ENCODE measurements around the gene USP6.
"Not testable (repeated sequence)": the region's sequence is repeated elsewhere in the genome, so short reads cannot be mapped to it uniquely, and the experiment has no call there.

The USP6 gene

DNA sequence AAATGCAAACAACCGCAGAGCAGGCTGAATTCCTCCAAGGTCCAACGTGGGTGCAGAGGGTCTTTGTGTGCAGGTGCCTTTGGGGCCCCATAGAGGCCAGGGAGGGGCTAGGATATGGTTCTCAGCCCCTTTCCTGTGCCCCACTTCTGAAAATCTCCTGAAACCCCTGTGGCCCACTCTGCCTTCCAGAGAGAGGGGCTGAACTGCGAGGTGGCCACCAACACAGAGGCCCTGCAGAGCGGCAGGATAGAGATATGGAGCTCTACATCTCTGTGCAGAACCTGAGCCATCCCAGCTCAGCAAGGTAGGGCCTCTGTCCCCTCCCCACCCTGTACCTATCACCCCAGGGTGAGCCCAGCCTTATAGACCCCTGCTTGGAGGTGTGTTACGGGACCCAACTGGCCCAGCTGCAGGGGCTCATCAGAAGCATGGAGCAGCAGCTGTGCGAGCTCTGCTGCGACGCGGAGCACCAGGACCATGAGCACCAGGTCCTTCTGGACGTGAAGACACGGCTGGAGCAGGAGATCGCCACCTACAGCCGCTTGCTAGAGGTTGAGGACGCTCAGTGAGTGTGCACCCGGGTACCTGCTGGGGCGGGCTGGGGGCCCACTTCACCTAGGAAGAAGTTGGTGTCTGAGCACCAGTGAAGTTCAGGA is 5.5 kb downstream of the USP6 start:
- no peak for DNase-seq

DNA sequence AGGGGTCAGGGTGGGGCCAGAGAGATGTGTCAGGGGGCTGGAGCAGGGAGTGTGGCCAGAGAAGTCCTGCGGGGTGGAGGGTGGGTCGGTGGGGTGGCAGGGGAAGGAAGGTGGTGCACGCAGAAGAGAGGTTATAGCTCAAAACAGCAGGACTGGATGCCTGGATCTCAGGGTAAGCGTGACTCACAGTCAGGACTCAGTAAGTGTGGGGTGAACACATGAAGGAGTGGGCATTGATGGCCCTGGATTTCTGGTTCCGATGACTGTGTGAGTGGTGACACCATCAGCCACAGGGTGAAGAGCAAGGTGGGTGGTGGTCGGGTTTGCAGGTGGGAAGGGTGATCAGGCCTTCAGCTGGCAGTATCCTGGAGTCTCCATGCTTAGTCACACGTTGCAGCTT is 6.2 kb downstream of the USP6 start:
- peak in 1 of 51 donors; percentile 41 for DNase-seq

DNA sequence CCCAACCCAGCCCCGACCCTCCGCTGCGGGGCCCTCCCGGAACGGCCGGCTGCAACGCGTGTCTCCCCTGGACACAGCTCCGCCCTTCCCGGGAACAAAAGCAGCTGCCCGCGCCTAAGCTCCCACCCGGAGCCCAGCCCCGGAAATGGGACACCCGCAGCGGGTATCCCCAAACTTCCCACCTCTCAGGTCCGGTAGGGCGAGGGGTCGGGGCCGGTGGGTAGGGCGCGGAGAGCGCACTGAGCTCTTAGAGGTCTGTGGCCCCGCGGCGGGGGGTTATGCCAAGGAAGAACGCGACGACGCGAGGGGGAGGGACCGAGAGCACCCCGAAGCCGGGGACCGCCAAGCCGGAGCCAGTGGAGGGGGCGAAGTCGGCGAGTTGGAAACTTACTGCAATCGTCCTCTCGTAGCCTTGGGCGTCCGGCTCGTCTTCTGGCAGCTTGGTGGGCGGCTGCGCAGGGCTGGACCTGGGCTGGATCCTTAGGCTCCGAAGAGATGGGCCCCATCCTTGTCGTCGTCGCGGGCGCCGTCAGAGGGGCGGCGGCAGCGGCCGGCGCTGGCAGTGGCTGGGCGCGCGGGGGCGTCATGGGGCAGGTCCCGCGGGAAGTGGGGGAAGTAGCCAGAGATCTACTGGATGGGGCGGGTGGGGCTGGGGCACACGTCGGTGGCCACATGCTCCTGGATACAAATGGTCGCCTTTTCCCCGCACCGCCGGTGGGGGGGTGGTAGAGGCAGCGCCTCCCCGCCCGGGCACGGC is 6.9 kb downstream of the USP6 start:
- peak in 21 of 51 donors; percentile 5 to 66 (median 31) for DNase-seq

DNA sequence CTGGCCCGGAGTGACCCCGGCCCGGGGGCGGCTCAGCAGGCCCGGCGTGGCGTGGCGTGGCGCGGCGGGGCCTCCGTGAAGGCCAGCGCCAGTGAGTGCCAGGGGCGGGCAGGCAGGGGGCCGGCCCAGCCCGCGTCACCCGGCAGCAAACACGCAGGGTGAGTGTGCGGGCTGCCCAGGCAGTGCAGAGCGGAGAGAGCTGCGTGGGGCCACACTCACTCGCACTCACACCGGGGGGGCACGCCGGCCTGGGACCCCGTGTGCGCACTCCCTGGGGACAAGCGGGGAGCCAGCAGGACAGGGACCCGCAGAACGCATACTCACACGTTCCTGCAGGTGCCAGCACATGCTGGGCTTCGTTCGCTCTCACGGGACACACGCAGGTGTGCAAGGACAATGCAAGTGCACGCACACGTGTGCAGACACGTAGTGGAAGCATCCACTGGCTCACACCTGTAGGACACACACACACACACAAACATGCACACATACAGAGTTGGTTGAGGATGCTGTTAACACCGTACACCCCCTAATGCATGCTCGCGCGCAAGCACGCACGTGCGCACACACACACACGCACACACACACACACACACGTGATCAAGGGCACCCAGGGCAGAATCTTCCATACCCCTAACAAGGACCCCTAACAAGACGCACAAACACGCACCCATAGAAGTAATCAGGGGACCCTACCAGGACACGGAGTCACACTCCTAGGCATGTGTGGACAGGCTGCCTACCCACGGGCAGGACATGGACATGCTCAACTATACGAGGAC is 7.7 kb downstream of the USP6 start:
- peak in 1 of 51 donors; percentile 38 for DNase-seq

DNA sequence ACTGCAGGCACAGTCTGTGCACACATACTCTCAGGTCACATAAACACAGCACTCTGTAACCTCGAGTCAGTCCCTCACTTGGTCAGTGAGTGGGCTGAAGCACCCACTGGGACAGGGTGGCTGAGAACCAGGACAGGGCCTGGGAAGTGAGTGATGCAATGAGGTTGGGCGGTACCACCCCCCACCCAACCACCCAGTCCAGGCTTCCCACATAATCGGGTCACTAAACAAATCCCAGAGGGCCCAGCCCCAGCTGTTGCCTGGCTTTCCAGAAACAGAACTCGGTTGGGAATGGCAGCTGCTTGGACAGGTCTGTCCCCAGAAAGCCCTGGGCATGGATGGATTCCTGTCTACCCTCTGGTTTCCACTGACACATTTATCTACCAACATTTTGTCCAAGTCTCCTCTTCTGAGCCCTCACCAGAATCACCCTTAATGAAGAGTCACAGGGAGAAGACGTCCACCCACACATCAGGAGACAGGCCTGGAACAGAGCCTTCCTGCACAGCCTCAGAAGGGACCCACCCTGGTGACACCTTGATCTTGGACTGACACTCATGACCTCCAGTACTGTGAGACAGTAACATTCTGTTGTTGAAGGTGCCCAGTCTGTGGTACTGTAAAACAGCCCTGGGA is 8.4 kb downstream of the USP6 start:
- not testable (repeated sequence) for DNase-seq

DNA sequence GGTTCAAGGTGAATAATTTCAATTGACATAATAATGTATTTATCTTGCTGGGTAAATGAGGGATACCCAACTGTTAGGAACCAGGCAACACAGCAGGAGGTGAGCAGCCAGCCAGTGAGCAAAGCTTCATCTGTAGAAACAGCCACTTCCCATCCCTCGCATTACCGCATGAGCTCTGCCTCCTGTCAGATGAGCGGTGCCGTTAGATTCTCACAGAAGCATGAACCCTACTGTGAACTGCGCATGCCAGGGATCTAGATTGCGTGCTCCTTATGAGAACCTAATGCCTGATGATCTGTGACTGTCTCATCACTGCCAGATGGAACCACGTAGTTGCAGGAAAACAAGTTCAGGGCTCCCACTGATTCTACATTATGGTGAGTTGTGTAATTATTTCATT is 9.1 kb downstream of the USP6 start:
- not testable (repeated sequence) for DNase-seq

DNA sequence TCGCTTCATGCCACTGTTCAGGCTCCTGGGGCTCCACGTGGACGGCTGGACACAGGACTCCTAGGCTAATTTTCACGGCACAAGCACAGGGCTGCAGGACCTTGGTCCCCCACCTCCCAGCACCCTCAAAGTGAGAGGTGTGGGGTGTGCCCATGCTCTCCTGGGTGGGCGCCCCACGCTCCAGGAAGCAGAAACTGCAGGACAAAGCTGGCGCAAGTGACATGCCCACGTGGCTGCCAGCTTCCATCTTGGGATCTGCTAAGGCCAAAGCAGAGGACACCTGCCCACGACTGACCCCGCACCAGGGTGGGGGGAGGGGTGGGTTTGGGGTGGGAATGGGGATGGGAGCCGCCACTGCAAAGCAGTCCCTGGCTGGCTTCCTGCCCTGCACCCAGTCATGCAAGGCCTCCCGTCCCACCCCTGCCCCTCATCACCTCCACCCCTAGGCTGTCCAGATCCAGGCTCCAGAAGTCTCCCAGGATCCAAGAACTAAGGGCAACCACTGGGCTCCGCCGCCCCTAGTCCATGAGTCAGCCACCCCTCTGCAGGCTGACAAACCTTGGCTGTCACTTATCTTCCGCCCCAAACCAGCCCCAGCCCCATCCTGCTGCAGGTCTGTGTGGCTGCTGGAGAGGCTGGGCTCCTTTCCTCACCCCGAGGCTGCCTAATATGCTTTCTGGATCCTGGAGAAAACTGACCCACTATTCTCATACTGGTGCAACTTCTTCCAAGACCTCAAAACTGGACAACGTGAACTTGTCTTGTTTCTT is 11.1 kb downstream of the USP6 start:
- DNase-seq: no peak

DNA sequence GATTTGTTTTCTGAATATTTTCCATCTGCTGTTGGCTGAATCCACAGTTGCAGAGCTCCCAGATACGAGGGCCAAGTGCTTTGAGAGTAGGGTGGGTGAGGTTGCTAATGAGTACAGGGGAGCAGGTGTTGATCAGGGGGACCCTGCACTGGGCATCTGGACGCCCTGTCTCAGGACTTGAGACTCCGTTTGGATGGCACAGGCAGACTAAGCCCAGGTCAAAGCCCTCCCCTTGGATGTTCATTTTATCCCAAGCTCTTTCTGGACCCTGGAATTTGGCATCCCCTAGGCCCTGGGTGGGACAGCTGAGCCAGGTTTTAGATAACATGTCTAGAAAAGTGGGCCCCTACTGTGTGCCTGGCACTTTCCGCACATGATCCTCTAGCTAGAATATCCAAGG is 12.1 kb downstream of the USP6 start:
- DNase-seq: no peak

DNA sequence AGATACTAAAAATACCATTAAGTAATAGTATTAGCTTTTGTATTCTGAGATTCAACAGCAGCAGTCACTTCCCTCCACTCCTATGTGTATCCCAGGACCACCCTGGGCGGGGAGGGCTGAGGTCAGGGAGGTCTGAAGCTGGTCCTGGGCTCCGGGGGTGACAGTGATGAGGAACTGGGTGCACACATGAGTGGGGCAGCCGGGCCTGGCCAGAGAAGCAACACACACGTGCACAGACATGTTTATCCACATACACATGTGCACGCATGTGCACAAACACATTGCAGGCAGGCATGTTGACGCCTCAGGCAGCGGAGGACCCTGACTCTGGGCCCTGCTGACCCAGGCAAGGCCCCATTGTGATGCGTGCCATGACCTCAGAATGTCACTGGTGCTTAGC is 12.6 kb downstream of the USP6 start:
- not testable (repeated sequence) for DNase-seq

DNA sequence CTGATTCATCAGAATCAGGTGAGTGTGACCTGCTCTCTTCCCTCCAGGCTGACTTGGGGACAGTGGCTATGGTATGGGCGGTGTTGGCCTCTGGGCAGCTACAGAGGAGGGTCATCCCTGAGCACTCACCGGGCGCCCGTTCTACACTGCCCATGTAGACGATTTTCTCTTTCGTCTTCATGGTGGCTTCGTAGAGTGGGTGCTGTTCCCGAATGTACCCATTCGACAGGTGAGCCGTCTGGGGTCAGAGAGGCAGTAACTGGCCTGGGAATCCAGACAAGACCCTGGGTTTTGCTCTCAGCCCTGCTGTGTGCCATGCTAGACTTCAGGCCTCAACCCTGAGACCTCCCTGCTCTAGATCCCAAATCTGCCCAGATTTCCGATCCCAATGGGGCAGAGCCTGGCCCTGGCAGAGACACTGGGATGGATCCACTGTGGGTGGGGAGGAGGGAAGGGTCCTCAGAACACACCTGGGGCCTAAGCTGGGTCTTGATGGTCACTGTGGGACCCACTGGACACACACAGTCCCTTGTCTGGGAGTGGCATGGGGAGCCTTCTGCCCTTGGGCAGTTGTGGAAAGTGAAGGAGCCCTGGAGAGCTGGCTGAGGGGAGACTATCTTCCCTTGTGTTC is 13.2 kb downstream of the USP6 start:
- no peak for DNase-seq

DNA sequence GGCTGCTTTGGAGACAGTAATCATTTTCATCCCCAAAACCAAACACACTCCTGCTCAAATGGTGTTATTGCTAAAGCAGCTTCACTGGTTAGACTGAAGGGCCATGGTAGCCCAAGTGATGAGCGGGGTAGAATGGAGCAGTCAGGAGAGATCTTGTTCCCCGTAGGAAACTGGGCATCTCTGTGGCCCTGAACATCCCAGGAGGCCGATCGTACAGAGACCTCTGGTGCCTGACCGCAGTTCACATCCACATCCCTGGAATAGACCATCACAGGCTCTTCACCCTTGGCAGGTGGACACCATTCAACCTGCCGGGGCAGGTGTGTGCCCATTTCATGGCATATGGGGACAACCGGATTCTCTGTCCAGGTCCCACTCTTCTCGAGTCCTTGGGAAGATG is 13.9 kb downstream of the USP6 start:
- DNase-seq: not testable (repeated sequence)

DNA sequence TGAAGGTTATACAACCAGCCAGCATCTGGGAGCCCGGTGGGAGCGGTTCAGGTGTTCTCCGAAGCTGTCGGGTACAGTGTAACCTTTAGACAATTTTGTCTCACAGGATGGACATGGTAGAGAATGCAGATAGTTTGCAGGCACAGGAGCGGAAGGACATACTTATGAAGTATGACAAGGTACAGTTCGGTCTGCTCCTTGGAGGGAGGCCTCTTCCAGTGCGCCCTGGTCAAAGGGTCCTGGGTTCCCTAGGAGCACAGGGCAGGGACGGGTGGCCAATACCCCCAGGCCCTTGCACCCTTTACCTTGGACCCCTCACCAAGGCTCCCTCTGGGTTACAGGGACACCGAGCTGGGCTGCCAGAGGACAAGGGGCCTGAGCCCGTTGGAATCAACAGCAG is 14.4 kb downstream of the USP6 start:
- DNase-seq: not testable (repeated sequence)

DNA sequence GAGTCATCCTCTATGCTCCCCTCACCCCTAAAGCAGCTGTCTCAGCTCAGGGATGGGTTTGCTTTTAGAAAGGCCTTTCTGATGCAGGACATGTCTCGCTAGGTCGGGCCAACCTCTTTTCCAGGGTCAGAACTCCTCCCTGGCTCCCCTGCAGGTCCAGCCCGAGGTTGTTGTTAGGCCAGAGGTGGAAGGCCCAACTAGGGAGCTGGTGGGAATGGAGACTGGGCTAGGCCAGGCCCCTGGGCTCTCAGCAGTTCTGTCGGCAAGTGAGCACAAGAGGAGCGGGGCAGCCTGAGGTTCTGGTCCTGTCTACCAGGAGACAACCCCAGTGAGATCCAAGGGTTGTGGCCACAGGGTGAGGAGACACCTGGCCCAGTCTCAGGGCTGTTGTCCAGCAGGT is 14.9 kb downstream of the USP6 start:
- DNase-seq: not testable (repeated sequence)

DNA sequence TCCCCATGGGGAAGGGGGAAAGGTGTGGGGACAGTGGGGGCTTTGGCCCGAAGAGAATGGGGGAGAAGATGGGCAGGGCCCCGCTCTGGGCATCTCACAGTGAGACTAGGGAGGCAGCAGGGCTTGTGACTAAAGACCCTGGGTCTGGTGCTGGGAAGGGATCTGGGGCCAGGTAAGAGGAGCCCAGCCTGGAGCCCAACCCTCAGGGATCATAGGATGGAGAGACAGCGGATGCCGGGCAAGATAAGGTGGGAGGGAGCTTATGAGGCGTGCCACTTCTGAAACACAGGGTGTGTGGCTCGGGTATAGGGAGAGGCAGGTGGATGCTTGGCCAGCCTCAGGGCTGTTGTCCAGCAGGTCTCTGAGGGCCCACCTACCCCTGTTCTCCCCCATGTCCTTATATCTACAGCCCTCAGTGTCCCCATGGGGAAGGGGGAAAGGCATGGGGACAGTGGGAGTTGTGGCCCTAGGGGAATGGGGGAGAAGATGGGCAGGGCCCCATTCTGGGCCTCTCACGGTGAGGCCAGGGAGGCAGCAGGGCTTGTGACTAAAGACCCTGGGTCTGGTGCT is 15.4 kb downstream of the USP6 start:
- no peak for DNase-seq

DNA sequence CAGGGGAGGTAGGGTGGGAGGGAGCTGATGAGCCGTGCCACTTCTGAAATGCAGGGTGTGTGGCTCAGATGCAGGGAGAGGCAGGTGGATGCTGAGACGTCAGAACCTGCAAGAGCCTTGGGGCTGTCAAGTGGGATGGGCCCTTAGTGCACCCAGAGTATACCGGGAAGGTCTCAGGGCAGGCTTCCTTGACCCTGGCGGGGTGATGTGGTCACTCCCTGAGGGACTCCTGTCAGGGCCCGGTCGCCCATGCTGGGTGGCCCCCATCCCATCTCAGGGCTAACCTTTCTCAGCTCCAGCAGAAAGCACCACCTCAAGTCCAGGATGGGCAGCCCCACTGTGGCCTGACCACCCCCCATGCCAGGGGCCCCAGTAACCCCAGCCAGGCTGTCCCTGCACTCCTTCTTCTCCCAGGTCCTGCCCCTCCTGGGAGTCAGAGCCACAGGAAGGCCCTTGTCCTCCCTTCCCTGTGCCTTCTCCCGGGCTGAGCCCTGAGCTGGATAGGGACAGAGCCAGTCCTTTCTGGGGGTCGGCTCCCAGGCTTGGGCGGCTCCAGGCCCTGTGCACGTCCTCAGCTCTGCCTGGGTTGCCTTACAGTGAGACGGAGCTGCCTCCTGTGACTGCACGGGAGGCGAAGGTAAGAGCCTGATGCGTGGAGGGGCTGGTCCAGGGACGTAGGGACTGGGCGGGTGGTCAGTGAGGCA is 16.1 kb downstream of the USP6 start:
- DNase-seq: not testable (repeated sequence)

DNA sequence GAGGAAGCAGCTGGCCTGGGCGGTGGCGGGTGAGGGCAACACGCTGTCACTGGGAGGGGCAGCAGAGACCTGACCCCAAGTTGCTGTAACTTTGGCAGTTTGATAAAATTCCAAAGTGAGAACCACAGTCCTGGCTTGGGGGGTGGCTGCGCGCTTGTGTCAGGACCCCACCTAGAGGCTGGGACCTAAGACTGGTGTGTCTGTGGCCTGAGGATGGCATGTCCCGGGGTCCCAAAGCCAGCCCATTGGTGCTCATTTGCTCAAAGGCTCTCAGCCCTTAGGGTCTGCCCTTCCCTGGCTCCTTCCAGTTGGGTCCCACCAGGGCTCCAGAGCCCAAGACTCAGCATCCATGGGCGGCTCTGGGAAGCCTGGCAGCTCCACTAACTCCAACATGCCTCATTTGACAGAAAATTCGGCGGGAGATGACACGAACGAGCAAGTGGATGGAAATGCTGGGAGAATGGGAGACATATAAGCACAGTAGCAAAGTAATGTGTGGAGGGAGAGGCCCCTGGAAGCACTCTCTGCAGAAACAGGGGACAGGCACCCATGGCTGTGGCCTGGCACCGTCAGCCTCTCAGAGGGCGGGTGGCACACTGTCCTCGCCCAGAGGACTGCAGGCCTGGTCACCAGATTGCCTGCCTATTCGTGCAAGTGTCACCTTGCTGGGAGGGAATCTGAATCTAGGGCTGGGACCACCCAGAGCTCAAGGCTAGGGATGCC is 16.8 kb downstream of the USP6 start:
- DNase-seq: not testable (repeated sequence)

DNA sequence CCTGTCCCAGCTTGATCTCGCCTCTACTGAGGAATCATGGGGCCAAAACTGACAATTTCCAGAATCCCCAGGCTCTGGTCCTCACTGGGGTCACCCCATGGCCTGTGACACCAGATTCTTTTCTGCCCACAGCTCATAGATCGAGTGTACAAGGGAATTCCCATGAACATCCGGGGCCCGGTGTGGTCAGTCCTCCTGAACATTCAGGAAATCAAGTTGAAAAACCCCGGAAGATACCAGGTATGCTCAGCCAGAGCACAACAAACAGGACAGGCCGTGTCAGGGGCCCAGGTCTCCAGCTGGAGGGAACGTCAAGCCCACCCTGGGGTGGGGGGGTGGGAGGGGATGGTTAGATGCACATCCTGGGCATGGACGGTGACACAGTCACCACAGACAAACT is 17.5 kb downstream of the USP6 start:
- DNase-seq: no peak

DNA sequence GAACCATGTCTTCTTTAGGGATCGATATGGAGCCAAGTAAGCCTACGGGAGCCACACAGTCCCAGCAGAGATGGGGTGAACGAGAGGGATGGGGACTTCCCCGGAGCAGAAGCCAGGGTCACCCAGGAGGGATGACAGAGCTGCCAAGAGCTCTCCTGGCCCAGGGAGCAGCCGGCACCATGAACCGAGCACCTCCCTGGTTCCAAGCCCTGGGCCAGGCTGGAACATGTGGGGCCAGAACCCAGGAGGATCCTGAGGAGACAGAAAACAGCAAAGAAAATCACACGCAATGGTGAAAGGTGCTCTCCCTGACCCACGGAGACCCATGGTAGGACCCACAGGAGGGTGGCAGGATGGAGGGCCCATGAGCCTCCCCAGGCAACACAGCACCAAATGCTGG is 18.1 kb downstream of the USP6 start:
- DNase-seq: not testable (repeated sequence)

DNA sequence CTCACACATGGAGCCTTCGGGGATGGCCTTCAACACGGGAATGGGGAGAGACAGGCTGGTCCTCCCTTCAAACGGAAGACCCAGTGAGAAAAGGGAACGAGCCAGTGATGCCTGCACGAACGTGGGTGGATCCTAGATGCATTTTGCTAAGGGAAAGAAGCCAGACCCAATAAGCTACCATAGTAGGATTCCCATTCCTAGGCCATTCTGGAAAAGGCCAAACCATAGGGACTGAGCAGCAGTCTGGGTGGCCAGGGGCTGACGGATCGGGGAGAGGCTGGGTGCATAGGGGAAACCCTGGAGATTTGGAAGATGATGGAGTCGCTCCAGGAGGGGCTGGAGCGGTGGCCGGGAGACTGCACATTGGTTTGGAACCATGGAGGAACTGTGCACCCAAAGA is 18.7 kb downstream of the USP6 start:
- DNase-seq: not testable (repeated sequence)

All from hypothalamus (tissue), 51 donors.